Omental fat pad (tissue), 4 donors: ENCODE data around the gene MED16. TPM values are rescaled to one million over a fixed set of nuclear protein-coding genes. Genes with fewer than 3 reads are reported as not detected.

ENCODE experiments used
- ATAC-seq: fragments of 150-250 bp; one replicate; pipeline ENCODE4 v1.9.1; 2016; ENCODE audit warnings: mild to moderate bottlenecking, moderate library complexity; ENCODE audit not compliant: low FRiP score
- DNase-seq: peaks from one replicate; pipeline ENCODE4 v3.0.0-alpha.2; 2019; ENCODE audit warnings: low spot score
- CTCF ChIP-seq, 3 donors: fragments of 450-650 bp; IDR thresholded peaks; one replicate each; pipeline ENCODE4 v1.5.1; 2016 to 2017; ENCODE audit warnings: antibody characterized with exemption in 3 of 3, mild to moderate bottlenecking in 3 of 3, moderate library complexity in 2 of 3
- total RNA-seq, 4 donors: library from RNA; depleted of rRNA; stranded (reverse); fragments of >200 nt; gene quantifications; one replicate each; pipeline ENCODE4 v1.1.0, GENCODE V29; 2016

The MED16 gene
- total RNA-seq, 4 donors from 2014 or later: 20.1 to 34.0 (median 24.5) TPM

- peak; percentile 1 for ATAC-seq
Observed at GRCh38 chr19:933553-933882, 40.5 kb upstream of the MED16 start.

GRCh38 chr19:932648-933552, 39.9 kb upstream of the MED16 start:
- ATAC-seq (peak; percentile 12), DNase-seq (no peak)
- no peak for TF ChIP-seq CTCF (IDR thresholded peaks at IDR 0.05)

More at GRCh38 chr19:933553-933882, 40.5 kb upstream of the MED16 start:
- TF ChIP-seq CTCF (IDR thresholded peaks at IDR 0.05): no peak
- DNase-seq: no peak

- DNase-seq: no peak
- no peak for TF ChIP-seq CTCF (IDR thresholded peaks at IDR 0.05)
- ATAC-seq: no peak
Observed at GRCh38 chr19:931860-932647, 39.1 kb upstream of the MED16 start.

- no peak for ATAC-seq
- TF ChIP-seq CTCF (IDR thresholded peaks at IDR 0.05): no peak
- no peak for DNase-seq
Observed at GRCh38 chr19:929891-930258, 36.9 kb upstream of the MED16 start.

GRCh38 chr19:929203-929890, 36.4 kb upstream of the MED16 start:
- no peak for TF ChIP-seq CTCF (IDR thresholded peaks at IDR 0.05)
- DNase-seq (no peak), ATAC-seq (no peak)

- ATAC-seq (no peak), DNase-seq (no peak)
- TF ChIP-seq CTCF (IDR thresholded peaks at IDR 0.05): no peak
Observed at GRCh38 chr19:928471-929202, 35.6 kb upstream of the MED16 start.
